ENCODE data around the gene PPP1R27.
"Not testable (repeated sequence)": the region's sequence is repeated elsewhere in the genome, so short reads cannot be mapped to it uniquely, and the experiment has no call there.

The PPP1R27 gene

DNA sequence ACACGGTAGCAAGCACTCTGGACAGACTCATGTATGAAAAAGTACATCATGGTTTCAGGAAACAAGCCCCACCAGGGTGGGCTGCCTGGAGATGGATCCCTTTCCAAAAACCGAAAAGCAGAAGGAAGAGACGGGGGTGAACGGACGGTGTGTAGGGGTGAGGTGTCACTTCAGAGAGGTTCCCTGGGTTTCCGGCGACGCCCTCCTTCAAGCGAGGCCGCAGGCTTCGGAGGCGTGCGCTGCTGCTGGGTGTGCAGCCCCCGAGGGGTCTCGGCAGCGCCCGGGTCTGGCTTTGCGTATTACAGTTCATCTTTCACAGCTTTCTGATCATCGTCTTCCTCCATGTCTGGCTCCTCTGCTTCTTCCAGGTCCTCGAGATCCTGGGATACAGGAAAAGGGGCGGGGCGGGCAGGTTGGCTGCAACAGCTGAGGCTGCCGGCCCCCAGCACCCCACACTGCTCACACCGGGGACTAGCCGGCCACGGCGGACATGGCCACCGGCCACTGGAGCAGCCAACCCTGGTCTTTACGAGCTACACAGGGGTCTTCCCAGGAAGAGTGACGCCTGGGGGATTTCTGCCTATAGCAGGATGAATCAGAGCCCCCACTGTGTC lies 9.0 kb upstream of the PPP1R27 start:
- TF ChIP-seq SUZ12 (IDR thresholded peaks at IDR 0.05; ENCODE audit: extremely low read depth, insufficient read depth, insufficient read length): no peak
- no peak for TF ChIP-seq YY1 (IDR thresholded peaks at IDR 0.05; ENCODE audit: insufficient read depth, insufficient read length)
- no peak for TF ChIP-seq ZNF274 (IDR thresholded peaks at IDR 0.05; ENCODE audit: low read depth, low read length)
- Histone ChIP-seq H3K4me3 (ENCODE audit: insufficient read length, low read depth) (no peak overlapping the region), H3K9me3 (ENCODE audit: insufficient read depth, low read length) (no peaks in the 10 kb centered on the region), H3K36me3 (ENCODE audit: insufficient read depth, insufficient read length, low read length) (peaks cover 66% of the 10 kb centered on the region), H3K4me1 (ENCODE audit: insufficient read depth, insufficient read length) (peaks cover 25% of the 10 kb centered on the region), H3K27me3 (ENCODE audit: insufficient read depth, insufficient read length) (no peaks in the 10 kb centered on the region), H3K9ac (ENCODE audit: insufficient read length, low read depth) (no peak overlapping the region)
- no peak for DNase-seq (ENCODE audit: low read depth, low spot score)

DNA sequence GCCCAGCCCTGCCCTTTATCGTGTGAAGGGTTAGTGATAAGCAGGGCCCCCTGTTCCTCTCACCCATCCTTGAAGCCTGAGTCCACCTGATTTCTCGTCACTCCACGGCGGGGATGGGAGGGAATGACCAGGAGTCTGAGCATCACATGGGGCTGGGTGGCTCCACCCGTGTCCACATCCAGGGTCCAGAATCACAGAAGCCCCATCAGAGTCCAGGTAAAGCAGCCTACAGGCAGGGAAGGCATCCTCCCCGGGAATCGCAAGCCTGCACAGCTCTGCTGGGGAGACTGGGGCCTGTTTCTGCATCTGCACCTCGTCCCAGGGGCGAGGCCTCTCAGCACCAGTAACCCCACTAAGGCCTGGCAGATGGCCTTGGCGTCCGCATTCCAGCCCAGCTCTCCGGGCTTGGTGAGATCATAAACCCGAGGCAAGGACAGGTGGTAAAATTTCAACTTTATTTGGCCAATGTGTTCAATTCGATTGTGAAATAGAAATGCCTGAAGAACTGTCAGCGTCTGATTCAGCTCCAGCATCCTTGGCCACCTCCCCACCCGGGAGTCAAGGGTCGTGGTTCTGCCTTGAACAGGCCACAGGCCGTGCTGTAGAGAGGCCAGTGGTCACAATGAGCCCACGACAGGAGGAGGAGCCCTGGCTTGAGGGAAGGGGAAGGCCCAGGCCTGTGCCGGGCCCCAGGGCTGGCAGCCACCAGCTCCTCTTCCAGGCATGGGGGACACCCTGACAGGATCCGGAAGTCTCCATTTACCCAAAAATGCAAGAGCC lies 8.1 kb upstream of the PPP1R27 start:
- TF ChIP-seq ZNF274 (IDR thresholded peaks at IDR 0.05; ENCODE audit: low read depth, low read length): no peak
- no peak for TF ChIP-seq SUZ12 (IDR thresholded peaks at IDR 0.05; ENCODE audit: extremely low read depth, insufficient read depth, insufficient read length)
- no peak for TF ChIP-seq YY1 (IDR thresholded peaks at IDR 0.05; ENCODE audit: insufficient read depth, insufficient read length)
- H3K4me3 ChIP-seq (ENCODE audit: insufficient read length, low read depth): no peak overlapping the region
- peak overlapping the region; percentile 22 for H3K9ac ChIP-seq (ENCODE audit: insufficient read length, low read depth)
- no peaks in the 10 kb centered on the region for H3K9me3 ChIP-seq (ENCODE audit: insufficient read depth, low read length)
- peaks cover 61% of the 10 kb centered on the region for H3K36me3 ChIP-seq (ENCODE audit: insufficient read depth, insufficient read length, low read length)
- peaks cover 30% of the 10 kb centered on the region for H3K4me1 ChIP-seq (ENCODE audit: insufficient read depth, insufficient read length)
- no peaks in the 10 kb centered on the region for H3K27me3 ChIP-seq (ENCODE audit: insufficient read depth, insufficient read length)
- DNase-seq (ENCODE audit: low read depth, low spot score): no peak

DNA sequence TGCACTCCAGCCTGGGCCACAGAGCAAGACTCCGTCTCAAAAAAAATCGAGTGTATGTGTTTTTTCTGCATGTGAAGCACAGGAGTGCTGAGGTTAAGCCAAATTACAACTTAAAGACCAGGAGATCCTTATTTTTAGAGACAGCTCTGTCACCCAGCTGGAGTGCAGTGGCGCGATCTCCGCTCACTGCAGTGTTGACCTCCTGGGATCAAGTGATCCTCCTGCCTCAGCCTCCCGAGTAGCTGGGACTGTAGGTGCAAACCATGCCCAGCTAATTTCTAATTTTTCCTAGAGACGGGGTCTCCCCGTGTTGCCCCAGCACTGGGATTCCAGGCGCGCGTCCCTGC lies 7.5 kb upstream of the PPP1R27 start:
- peaks cover 31% of the 10 kb centered on the region for H3K4me1 ChIP-seq (ENCODE audit: insufficient read depth, insufficient read length)
- H3K4me3 ChIP-seq (ENCODE audit: insufficient read length, low read depth): no peak overlapping the region
- no peak overlapping the region for H3K9ac ChIP-seq (ENCODE audit: insufficient read length, low read depth)
- H3K36me3 ChIP-seq (ENCODE audit: insufficient read depth, insufficient read length, low read length): peaks cover 58% of the 10 kb centered on the region
- H3K9me3 ChIP-seq (ENCODE audit: insufficient read depth, low read length): no peaks in the 10 kb centered on the region
- DNase-seq (ENCODE audit: low read depth, low spot score): no peak
- H3K27me3 ChIP-seq (ENCODE audit: insufficient read depth, insufficient read length): no peaks in the 10 kb centered on the region
- TF ChIP-seq YY1 (IDR thresholded peaks at IDR 0.05; ENCODE audit: insufficient read depth, insufficient read length) (no peak), ZNF274 (IDR thresholded peaks at IDR 0.05; ENCODE audit: low read depth, low read length) (no peak), SUZ12 (IDR thresholded peaks at IDR 0.05; ENCODE audit: extremely low read depth, insufficient read depth, insufficient read length) (no peak)

DNA sequence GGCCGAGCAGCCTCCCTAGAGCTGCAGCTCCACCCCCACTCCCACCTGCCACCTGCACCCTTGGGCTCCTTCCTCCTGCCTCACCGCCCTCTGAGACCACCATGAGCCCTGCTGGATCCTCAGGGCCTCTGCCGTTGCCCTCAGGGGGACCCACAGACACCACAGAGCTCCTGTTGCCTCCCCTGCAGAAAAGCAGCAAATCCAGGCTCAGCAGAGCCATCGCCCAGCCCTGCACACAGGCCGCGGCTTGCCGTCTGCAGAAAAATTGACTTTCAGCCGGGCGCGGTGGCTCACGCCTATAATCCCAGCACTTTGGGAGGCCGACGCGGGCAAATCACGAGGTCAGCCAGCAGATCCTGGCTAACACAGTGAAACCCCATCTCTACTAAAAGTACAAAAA lies 7.0 kb upstream of the PPP1R27 start:
- Histone ChIP-seq H3K27me3 (ENCODE audit: insufficient read depth, insufficient read length) (no peaks in the 10 kb centered on the region), H3K9ac (ENCODE audit: insufficient read length, low read depth) (peak overlapping the region; percentile 67), H3K4me1 (ENCODE audit: insufficient read depth, insufficient read length) (peaks cover 31% of the 10 kb centered on the region), H3K4me3 (ENCODE audit: insufficient read length, low read depth) (no peak overlapping the region), H3K9me3 (ENCODE audit: insufficient read depth, low read length) (no peaks in the 10 kb centered on the region), H3K36me3 (ENCODE audit: insufficient read depth, insufficient read length, low read length) (peaks cover 53% of the 10 kb centered on the region)
- no peak for DNase-seq (ENCODE audit: low read depth, low spot score)
- no peak for TF ChIP-seq ZNF274 (IDR thresholded peaks at IDR 0.05; ENCODE audit: low read depth, low read length)
- TF ChIP-seq YY1 (IDR thresholded peaks at IDR 0.05; ENCODE audit: insufficient read depth, insufficient read length): no peak
- TF ChIP-seq SUZ12 (IDR thresholded peaks at IDR 0.05; ENCODE audit: extremely low read depth, insufficient read depth, insufficient read length): no peak

DNA sequence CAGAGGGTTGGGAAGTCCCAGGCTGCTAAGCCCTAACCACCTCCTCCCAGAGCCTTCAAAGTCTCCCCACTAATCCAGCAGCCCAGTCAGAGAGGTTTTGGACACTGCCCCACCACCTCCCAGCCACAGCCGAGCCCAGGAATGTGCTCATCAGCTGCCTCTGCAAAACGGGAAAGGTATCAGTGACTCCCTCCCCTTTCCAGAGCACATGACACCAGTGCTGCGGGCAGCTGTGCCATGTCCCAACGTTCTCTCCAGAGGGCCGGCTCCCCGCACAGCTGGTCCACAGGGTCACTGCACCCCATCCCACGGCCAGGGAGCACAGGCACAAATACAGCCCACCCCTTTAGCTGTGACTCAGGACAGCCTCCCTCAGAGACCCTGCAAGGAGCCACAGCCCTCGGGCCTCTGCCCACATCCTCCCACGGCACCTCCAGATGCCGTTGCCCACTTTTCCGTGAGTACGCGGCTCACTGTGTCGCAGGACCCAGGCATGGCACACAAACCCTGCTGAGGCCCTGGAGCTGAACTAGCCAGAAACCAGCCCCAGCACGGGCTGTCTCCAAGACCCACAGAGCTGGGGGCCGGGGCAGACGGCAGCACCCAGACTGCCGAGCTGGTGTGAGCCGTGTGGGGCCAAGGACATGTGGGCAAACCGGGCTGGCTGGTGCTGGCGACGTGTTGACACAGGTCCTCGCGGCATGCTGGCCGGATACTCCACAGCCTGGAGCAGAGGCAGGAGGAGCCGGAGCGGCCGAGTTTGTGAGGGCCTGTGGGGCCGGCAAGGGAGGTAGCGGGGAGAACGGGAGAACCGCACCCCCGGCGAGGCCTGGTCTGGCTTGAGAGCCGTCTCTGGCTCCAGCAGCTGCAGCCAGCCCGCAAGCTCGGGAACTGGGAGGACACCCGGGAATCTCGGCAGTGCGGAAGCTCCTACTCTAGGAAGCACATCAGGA lies 6.3 kb upstream of the PPP1R27 start:
- H3K36me3 ChIP-seq (ENCODE audit: insufficient read depth, insufficient read length, low read length): peaks cover 45% of the 10 kb centered on the region
- H3K9me3 ChIP-seq (ENCODE audit: insufficient read depth, low read length): no peaks in the 10 kb centered on the region
- H3K4me1 ChIP-seq (ENCODE audit: insufficient read depth, insufficient read length): peaks cover 35% of the 10 kb centered on the region
- TF ChIP-seq SUZ12 (IDR thresholded peaks at IDR 0.05; ENCODE audit: extremely low read depth, insufficient read depth, insufficient read length): no peak
- no peak for TF ChIP-seq YY1 (IDR thresholded peaks at IDR 0.05; ENCODE audit: insufficient read depth, insufficient read length)
- no peak for TF ChIP-seq ZNF274 (IDR thresholded peaks at IDR 0.05; ENCODE audit: low read depth, low read length)
- DNase-seq (ENCODE audit: low read depth, low spot score): no peak
- H3K27me3 ChIP-seq (ENCODE audit: insufficient read depth, insufficient read length): no peaks in the 10 kb centered on the region
- H3K9ac ChIP-seq (ENCODE audit: insufficient read length, low read depth): peak overlapping the region; percentile 67
- no peak overlapping the region for H3K4me3 ChIP-seq (ENCODE audit: insufficient read length, low read depth)

DNA sequence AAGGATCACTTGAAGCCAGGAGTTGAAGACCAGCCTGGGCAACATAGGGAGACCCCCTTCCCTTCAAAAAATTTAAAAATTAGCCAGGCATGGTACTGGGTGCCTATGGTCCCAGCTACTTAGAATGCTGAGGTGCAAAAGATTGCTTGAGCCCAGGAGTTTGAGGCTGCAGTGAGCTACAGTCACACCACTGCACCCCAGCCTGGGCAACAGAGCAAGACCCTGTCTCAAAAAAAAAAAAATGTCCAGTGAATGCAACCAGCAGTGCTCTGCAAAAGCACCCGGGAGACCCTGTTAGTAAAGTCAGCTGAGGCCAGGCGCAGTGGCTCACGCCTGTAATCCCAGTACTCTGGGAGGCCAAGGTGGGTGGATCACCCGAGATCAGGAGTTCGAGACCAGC lies 5.2 kb upstream of the PPP1R27 start:
- not testable (repeated sequence) for DNase-seq (ENCODE audit: low read depth, low spot score); H3K9ac ChIP-seq (ENCODE audit: insufficient read length, low read depth); H3K4me3 ChIP-seq (ENCODE audit: insufficient read length, low read depth); H3K27me3 ChIP-seq (ENCODE audit: insufficient read depth, insufficient read length); H3K9me3 ChIP-seq (ENCODE audit: insufficient read depth, low read length)
- H3K36me3 ChIP-seq (ENCODE audit: insufficient read depth, insufficient read length, low read length): peaks cover 38% of the 10 kb centered on the region
- H3K4me1 ChIP-seq (ENCODE audit: insufficient read depth, insufficient read length): peaks cover 41% of the 10 kb centered on the region

DNA sequence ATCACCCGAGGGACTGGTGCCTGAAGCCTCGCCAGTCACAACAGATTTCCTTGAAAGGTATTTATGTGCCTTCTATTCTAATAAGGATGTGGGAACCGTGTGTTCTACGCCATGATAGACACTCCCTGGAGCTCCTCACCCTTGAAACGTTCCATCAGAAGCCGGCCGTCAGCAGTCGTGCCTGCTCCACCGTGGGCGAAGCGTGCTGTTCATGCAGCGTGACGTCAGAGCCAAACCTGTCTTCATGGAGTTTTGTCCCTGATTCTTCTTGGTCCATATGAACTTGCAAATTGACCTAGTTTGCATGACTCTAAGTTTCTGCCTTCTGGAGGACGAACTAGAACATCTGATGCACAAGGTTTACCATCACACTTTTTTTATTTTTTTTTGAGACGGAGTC lies 4.5 kb upstream of the PPP1R27 start:
- Histone ChIP-seq H3K4me1 (ENCODE audit: insufficient read depth, insufficient read length) (peaks cover 47% of the 10 kb centered on the region), H3K9me3 (ENCODE audit: insufficient read depth, low read length) (no peaks in the 10 kb centered on the region), H3K4me3 (ENCODE audit: insufficient read length, low read depth) (no peak overlapping the region), H3K27me3 (ENCODE audit: insufficient read depth, insufficient read length) (no peaks in the 10 kb centered on the region), H3K9ac (ENCODE audit: insufficient read length, low read depth) (peak overlapping the region; percentile 43), H3K36me3 (ENCODE audit: insufficient read depth, insufficient read length, low read length) (peaks cover 37% of the 10 kb centered on the region)
- DNase-seq (ENCODE audit: low read depth, low spot score): no peak
- TF ChIP-seq ZNF274 (IDR thresholded peaks at IDR 0.05; ENCODE audit: low read depth, low read length) (no peak), YY1 (IDR thresholded peaks at IDR 0.05; ENCODE audit: insufficient read depth, insufficient read length) (no peak), SUZ12 (IDR thresholded peaks at IDR 0.05; ENCODE audit: extremely low read depth, insufficient read depth, insufficient read length) (no peak)

Measured in NT2/D1 (cell line).